ENCODE data around the gene SLC8A1.

GRCh38 chr2:40284797-40285196 is 167.1 kb downstream of the SLC8A1 start:
- TF ChIP-seq CTCF (IDR thresholded peaks at IDR 0.05; ENCODE audit: insufficient read depth, low read depth, low read length) (no peak), EZH2 (IDR thresholded peaks at IDR 0.05; ENCODE audit: insufficient read depth, low read length) (no peak)

Data from astrocyte (in vitro differentiated cells and primary cell).